ENCODE measurements around the gene HIF3A. TPM values are rescaled to one million over a fixed set of nuclear protein-coding genes. Genes with fewer than 3 reads are reported as not detected.

The HIF3A gene
- total RNA-seq, 1 experiment from 2014 or later: 0.98 TPM

- TF ChIP-seq ATF3 (IDR thresholded peaks at IDR 0.05): no peak
- peak; percentile 71; the same call in 1 of the 2 replicates for TF ChIP-seq ZFX (IDR thresholded peaks at IDR 0.05)
- no peak for TF ChIP-seq ZNF274 (IDR thresholded peaks at IDR 0.05; ENCODE audit: low read depth, low read length)
- no peak for TF ChIP-seq SP1 (IDR thresholded peaks at IDR 0.05; ENCODE audit: low read depth)
These were observed 50.2 kb downstream of the HIF3A start, which contains the start of gene PPP5C (continued) for GRCh38 chr19:46346821-46347571.

- ATAC-seq: no peak; the same call in 1 of the 2 replicates
- intact Hi-C loops (cut with micrococcal nuclease): no loop called here
- Histone ChIP-seq H3K27me3 (ENCODE audit: insufficient read depth, low read length) (no peaks in the 10 kb centered on the region), H3K4me2 (ENCODE audit: low read length) (peak overlapping the region; percentile 98), H3K4me1 (ENCODE audit: control insufficient read depth in 1 of 2, insufficient read depth in 2 of 2, low read length in 2 of 2) (peaks cover 0 to 35% of the 10 kb centered on the region in 2 experiments; a peak in 2 of 4 replicates), H4K20me1 (ENCODE audit: insufficient read depth) (no peaks in the 10 kb centered on the region), H3K79me2 (ENCODE audit: insufficient read depth, low read length) (peaks cover 55% of the 10 kb centered on the region), H3K9me3 (ENCODE audit: control insufficient read depth in 1 of 2, insufficient read depth in 1 of 2, low read depth in 1 of 2, low read length in 2 of 2) (no peaks in the 10 kb centered on the region), H3K4me3 (replicated peaks in 1 of 2; ENCODE audit: low read depth in 1 of 2, low read length in 2 of 2) (peak overlapping the region; percentile 96 to 100), H3K9ac (ENCODE audit: low read length) (peak overlapping the region; percentile 99), H3K9me2 (ENCODE audit: insufficient read depth) (no peaks in the 10 kb centered on the region), H2AFZ (ENCODE audit: low read depth, low read length, poor library complexity, severe bottlenecking) (no peak overlapping the region), H3K36me3 (ENCODE audit: control insufficient read depth in 1 of 2, insufficient read depth in 2 of 2, low read length in 2 of 2) (no peaks in the 10 kb centered on the region; a peak in 2 of 4 replicates), H3K27ac (ENCODE audit: low read depth, low read length) (peak overlapping the region; percentile 86)
- no TSS peak for BruUV-seq (replicated peaks)
- RAD21 ChIA-PET (ENCODE audit: low non-redundant PET in 1 of 2, low total read pairs in 2 of 2, uncharacterized antibody in 2 of 2, unreplicated experiment in 2 of 2): no interaction called here
- POLR2A ChIA-PET: no interaction called here
- DNase-seq (ENCODE audit: low read depth, low spot score): no peak
- CTCF ChIA-PET: interaction anchor here (0.8 to 2.2 kb wide), 6 partner anchors 10 to 67 kb away, joined by 3 to 6 read pairs (median 4); no protein-coding TSS in a partner anchor
- no peak for TF ChIP-seq RAD21 (IDR thresholded peaks at IDR 0.05; ENCODE audit: low read depth)
- peak in 1 of 3 experiments; percentile 27; a peak in 1 of 6 replicates for TF ChIP-seq CTCF (IDR thresholded peaks at IDR 0.05 in 2 of 3, conservative IDR thresholded peaks at IDR 0.05 in 1 of 3; ENCODE audit: borderline replicate concordance in 1 of 3, insufficient read depth in 1 of 3, low read depth in 2 of 3, low read length in 2 of 3)
- TF ChIP-seq FOSL1 (IDR thresholded peaks at IDR 0.05; ENCODE audit: low read depth): no peak
- TF ChIP-seq SIN3A (IDR thresholded peaks at IDR 0.05; ENCODE audit: low read depth): no peak
- no peak for TF ChIP-seq ZBTB33 (IDR thresholded peaks at IDR 0.05; ENCODE audit: extremely low read depth, insufficient replicate concordance, low read length)
- no peak for TF ChIP-seq ZNF274 (IDR thresholded peaks at IDR 0.05; ENCODE audit: low read depth, low read length)
- TF ChIP-seq ATF3 (IDR thresholded peaks at IDR 0.05): no peak
These were observed 50.7 kb downstream of the HIF3A start for GRCh38 chr19:46347572-46347883.

Measured in HCT116 (cell line).